Prostate gland (tissue), 2 donors: ENCODE data around the gene NOM1.

Source experiments
- CTCF ChIP-seq, 4 experiments: fragments of 200-600 bp in 2 of 4; fragments of 450-650 bp in 2 of 4; sonication (generic) in 2 of 4; IDR thresholded peaks; 1 replicate in 3 of 4; 2 replicates in 1 of 4; pipeline ENCODE4 v1.5.1; 2016 to 2019; ENCODE audit warnings: antibody characterized with exemption in 4 of 4, mild to moderate bottlenecking in 2 of 4, moderate library complexity in 2 of 4
- POLR2A ChIP-seq: fragments of 450-650 bp; IDR thresholded peaks from one replicate; pipeline ENCODE4 v1.6.1; 2016; ENCODE audit warnings: antibody characterized with exemption, mild to moderate bottlenecking
- POLR2AphosphoS5 ChIP-seq: sonication (generic); formaldehyde crosslinking; IDR thresholded peaks from one replicate; pipeline ENCODE4 v1.6.1; 2017; ENCODE audit warnings: antibody characterized with exemption

GRCh38 chr7:156918635-156919034 is 30.9 kb upstream of the NOM1 start:
- TF ChIP-seq POLR2AphosphoS5: no peak
- no peak for TF ChIP-seq POLR2A
- no peak for TF ChIP-seq CTCF (IDR thresholded peaks at IDR 0.05)
